GM21529 (cell line): Measurements from ENCODE around the gene MAL.

Source experiments
- ATAC-seq: cut with Tn5 transposase; IDR thresholded peaks from one replicate; pipeline ENCODE4 v1.9.1; 2021; ENCODE audit not compliant: unreplicated experiment

The MAL gene

DNA sequence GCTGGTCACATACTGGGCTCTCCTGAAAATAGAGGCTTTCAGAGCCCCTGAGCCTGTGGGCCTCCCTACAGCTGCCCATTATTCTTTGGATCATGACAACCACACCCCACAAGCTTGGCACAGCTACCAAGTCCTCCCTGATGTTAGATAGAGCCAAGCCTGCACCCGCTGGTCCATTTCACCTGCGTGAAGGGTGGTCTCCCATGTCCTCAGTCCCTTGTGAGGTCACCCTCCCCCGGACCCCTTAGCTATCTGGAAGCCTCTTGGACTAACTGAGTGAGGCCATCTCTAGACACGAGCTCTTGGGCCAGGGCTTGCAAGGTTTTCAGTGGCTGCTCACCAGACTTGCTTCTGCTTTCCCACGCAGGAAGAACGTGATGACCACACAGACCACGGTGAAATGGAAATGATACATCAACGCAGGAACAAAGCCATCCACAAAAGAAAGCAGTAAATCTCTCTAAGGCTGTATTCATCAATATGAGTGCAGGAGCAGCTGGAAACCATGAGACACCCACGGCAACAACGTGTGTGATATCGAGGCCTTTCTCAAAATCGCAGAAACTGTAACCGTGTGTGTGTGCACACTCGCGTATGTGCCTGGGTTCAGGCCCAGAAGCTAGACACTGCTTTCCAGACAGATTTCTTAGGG lies 10.1 kb upstream of the MAL start:
- no peak for ATAC-seq

DNA sequence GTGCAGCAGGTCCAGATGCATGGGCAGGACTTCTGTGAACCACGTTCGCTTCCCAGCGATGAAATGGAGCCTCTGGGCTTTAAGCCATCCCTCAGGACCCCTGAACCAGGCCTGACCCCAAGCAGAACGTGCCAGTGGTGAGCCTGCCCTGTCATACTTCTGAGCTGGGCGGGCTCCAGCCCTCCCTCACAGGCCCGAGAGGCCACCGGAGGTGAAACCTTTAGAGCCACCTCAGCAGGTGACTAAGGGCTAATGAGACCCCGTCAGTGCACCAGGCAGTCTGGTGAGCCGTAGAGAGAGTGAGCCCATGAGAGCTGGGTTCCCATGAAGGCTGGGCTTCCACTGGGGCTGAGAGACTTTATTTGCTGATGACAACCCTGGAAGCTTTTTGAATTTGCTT lies 8.9 kb upstream of the MAL start:
- no peak for ATAC-seq

DNA sequence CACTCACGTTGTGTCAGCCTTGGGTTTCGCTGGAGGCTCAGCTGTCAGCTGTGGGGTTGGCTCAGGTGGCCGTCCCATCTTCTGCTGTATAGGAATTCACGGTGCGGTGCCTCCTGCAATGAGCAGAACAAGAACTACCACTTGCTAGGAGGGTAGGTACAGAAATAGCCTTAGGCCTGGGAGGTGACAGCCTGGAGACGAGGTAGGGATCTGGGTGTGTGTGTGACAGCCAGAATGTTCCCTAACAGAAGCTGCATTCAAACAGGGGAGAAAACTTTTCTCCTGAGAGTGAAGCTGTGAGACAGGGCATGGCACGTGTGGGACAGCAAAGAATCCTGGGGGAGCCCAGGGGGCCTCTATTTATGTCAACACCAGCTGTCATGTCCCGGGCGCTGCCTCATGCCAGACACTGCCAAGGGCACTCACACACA lies 8.4 kb upstream of the MAL start:
- ATAC-seq = no peak

DNA sequence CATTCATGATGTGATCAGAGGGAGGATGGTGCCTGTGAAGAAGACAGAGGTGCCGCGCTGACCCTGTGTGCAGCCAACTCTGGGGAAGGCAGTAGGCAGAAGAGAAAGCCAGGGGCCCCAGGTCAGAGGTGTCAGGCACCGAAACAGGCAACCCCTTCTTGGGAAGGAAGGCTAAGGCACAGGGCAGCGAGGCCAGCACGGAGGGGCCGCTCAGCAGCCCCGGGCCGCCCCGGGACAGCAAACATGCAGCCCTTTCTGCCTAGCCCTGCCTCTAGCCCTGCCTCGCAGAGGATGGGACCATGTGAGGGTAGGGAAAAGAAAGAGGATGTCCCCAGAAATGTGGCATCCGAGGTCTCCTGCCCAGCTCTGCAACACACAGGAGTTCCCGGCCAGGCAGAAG lies 7.7 kb upstream of the MAL start:
- ATAC-seq = no peak

DNA sequence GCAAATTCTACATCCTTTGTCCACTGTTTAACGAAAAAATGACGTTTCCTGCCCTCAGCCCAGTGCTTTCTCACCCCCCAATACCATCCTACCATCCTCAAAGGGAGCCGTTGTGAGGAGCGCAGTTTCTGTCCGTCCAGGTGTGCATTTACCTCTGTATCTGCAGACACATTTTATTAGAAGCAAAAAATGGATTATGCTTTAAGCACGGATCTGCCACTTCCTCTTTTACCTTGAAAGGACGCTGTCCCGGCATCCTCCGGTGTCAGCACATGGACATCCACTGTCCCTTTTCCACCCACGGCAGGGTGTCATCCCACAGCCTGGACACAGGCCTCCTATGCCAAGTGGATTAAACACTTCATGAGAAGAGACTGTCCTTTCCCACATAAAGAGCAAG lies 7.2 kb upstream of the MAL start:
- ATAC-seq = no peak

DNA sequence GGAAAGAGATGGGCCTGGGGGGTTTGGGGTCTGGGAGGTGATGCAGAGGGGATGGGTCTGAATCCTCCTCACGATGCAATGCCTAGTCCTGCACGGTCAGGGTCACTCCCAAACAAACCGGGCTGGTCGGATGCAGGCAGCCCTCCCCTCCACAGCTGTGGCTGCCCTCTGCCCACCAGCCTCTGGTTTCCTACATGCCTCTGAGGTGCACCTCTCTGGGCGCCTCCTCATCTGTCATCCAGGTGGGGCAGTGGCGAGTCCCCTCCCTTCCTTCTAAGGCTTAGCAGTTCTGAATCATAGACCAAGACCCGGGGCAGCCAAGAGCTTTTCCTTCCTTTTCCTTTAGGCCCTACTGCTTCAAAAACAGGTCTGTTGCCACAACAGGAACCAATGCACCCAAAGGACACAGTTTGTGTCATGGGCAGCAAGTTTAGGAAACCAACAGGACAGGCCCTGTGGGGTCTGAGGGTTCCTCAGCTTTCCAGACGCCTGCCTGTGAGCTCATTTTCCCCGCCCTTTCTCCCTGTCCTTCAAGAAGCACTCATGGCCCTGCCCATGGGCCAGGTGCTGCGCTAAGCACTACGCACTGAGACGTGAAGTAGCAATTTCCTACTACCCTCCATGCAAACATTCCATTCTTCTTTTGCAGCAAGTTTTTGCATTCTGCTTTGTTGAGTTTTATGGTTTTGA lies 6.5 kb upstream of the MAL start:
- ATAC-seq = no peak

DNA sequence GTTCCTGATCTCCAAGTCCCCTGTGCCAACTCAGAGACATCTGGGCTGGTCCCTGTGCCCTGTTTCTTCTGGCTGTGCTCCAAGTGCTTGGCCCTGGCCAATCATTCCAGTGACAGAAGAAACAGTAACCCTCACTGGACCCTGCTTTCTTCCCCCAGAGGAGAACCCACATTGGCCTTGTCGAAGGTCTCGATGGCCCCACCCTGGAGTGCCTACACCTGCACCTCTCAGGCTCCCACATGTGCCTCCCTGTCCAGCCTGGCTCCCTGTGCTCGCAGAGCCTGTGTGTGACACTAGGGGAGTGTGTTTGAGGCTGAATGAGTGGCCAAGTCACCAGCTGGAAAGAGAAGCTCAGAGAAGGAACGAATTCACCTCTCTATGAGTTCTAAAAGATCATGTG lies 5.9 kb upstream of the MAL start:
- no peak for ATAC-seq

DNA sequence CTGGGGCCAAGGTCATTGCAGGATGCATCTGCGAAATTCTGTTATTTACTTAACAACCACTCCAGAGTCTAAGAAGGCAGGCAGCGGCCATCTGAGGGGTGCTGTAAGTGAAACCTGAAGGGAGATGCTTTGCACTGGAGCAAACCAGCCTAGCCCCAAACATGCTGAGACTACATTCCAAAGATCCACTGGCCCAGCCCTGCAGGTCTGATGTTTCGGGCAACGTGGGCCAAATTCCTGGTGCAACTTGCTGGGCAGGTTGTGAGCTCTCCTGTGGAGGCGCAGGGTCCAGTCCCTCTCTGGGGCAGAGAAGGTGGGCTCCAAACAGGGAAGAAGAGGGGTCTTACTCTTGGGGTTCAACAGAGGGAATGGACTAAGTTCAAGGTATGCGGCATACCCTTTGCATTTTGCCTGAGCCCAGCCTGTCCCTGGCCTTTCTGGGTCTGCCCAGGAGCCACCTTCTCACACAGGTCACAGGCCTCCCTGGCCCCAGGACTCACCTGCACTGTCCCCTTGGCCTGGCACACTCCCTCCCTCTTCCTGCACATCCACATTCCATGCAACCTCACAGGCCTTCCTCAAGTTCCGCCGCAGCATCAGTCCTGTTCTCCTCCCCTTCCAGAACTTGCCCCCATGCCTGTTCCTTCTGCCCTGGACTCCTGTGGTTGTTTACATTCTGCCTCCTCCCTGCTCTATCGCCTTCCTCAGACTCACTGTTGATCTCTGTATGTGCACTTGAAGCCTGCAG lies 5.1 kb upstream of the MAL start:
- no peak for ATAC-seq

DNA sequence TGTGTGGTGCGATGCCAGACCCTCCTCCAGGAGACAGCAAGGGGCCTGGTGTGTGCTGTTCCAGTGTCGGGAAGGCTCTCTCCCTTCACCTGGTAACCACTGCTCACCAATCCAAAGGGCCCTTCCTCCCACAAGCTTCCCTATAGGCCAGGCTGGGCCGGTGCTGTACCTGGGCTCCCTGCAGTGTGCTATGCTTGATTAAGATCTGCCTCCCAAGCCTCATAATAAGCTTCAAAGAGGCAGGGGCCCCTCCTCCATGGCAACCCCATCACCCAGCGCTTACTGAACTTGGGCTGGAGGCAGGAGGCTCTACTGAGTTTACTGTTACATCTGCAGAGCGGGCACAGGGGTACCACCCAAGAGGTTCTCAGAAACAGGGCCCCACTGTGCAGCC lies 4.5 kb upstream of the MAL start:
- ATAC-seq = no peak

DNA sequence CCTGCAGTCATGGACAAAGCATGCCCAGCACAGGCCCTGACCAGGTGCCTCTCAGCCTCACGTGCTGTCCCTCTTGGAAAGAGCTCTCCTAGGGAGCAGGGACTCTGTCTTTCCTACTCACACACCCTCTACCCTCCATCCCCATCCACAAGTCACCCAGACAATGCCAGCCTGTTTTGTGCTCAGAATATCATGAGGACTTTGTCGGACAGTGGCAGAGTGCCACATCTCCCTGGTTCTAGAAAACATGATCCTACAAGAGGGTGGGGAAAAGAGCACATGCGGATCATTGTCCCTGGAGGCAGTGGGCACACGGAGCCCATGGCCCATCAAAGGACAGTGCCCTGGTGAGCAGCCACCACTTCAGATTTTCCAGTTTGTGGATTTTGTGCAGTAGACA lies 3.7 kb upstream of the MAL start:
- no peak for ATAC-seq

DNA sequence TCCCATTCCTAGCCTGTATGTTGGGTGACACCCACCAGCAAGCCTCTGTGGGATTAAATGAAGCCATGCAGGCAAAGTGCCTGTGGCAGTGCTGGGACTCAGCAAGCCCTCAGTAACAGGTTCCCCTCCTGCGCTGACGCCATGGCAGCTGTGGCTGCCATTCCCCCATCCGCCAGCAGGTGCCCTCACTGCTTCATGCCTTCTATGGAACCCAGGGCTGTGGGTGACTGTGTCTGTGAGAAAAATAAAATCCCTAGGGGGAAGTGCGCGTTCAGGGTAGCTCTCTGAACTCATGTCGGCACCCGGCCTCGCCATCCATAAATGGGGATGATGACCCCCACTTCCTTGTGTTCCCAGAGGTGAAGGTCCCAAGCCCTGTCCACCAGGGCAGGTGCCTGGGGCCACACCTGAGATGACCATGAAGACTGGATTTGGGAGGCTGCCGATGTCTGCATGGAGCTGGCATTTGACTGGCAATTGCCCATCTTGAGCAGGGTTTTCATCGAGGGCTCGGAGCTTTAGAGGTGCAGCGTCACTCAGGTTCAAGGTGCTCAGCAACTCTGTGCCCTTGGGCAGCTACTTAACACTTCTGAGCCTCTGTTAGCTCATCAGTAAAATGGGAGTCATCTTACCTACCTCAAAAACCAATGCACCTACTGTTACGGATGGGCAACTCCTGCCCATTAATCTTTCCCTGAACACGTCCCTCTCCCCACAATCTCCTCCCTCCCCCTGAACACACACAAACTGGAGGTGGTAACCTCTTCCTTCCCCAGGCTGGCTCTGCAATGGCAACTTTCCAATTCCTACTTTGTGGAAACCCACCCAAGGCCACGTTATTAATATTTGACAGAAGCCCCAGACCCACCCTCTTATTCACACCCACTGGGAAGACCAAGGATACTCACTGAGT lies 2.9 kb upstream of the MAL start:
- ATAC-seq = peak; percentile 88

DNA sequence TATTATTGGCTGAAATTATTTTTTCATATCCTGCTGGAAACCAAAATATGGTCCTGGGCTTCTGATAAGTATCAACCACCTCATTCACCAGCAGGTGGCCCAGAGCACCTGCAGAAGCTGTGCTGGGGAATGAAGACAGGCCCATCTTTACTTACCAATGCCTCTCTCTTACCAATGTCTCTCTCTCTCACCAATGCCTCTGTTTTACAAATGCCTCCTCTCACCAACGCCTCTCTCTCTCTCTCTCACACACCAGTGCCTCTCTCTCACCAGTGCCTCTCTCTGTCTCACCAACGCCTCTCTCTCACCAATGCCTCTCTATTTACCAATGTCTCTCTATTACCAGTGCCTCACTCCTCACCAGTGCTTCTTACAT lies 2.3 kb upstream of the MAL start:
- ATAC-seq = peak; percentile 33

DNA sequence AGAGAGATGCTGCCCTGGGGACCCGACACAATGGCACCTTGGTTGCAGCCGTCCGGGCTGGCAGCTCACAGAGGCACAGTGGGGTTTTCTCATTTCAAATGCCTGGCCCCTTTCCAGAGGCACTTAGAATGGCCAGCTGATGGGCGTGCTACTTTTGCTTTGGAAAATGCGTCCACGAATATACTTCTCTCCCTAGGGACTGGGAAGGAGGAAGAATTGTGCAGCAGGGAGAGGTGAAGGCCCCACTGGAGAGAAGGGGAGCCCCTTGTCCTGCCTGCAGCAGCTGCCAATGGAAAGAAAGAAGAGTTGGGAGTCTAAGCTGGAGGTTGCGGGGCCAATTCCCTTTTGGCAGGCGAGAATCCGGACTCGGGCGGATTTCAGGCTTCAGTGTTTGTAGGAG lies 1.1 kb upstream of the MAL start:
- ATAC-seq = no peak

DNA sequence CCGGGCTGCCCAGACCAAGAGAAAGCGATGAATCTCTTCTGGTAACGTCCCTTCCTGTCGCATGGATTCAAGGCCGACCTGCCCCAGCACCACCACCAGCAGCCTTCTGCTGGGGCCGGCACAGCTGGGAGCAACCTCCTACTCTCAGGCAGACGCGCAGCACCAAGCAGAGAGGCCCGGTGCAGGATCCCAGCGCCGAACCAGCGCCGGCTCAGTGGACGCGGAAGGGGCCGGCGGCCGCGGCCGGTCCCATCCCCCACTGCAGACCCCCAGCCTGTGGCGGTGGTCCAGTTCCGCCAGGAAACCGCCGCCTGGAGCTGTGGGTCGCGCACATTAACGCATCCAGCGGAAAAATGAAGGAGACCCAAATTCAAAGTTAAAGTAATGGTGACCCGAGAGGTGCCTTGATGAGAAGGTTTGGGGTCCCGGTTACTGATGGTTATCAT lies 525 bp upstream of the MAL start:
- no peak for ATAC-seq

DNA sequence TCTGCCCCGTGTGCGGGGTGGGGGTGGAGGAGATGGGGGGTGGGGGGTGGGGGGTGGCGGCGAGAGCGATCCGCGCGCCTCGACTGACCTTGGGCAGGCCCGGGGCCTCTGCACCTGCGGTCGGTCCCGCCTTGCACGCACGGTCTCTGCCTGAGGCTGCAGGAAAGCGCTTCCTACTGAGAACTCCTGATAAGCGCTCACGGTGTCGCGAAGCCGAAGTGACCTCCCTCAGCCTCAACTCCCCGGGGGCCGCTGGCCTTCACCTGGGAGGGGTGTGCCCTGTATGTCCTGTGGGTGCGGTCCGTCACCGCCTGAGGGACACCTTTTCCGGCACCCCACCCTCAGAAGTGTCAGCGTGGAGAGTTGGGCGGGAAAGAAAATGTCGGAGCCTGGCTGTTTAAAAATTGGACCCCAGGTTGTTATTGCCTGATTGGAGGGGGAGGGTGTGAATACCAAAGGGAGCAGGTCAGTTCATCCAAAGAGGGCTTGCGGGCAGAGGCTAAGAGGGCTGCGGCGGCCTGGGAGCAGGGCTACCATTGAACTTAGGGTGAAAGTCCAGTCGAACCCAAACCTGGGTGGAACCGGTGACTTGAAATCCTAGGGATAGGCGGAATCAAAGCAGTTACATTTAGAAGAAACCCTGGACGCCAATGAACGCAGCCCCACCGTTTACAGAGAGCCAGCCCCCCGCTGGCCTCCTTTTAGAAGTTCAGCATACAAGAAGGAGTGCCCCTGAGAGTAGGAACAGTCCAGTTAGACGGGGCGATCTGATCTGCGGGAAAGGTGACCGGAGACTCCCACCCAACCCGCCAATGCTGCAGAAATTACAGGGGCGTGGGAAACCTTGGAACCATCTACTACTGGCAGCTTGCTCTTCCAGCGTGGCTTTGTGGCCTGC lies 1.2 kb downstream of the MAL start:
- no peak for ATAC-seq

DNA sequence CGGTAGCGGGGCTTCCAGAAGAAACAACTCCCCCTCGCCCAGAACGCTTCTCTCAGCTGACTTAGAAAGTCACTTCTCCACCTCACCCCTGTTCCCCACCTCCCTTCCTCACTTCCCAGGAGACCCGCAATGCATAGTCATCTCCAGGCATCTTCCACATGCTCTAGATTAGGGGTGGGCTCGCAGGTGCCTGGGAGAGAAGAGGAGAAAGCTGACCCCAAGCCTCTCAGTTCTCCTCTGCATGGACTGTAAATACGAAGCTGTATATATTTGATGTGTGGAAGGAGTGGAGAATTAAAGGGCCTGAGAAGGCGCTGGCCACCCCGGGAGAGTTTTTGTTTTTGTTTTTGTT lies 1.8 kb downstream of the MAL start:
- no peak for ATAC-seq

DNA sequence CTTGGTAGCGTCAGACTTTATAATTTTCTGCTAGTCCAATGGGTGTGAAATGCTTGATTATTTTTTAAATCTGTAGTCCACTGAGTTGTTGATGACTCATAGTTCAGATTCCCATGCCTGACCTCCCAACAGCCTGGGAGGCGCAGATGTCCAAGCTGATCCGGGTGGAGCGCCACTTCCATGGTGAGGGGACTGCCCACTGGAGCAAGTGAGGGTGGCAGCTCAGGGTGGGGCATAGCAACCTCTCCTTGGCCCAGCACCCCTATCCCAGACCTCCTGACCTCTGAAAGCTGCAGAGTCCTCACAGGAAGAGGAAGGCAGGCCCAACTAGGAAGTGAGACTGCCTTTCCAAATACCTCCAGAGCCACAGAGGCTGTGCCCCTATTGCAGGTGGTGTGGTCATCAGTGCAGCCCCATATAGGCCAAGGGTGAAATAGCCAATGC lies 4.4 kb downstream of the MAL start:
- ATAC-seq = no peak

DNA sequence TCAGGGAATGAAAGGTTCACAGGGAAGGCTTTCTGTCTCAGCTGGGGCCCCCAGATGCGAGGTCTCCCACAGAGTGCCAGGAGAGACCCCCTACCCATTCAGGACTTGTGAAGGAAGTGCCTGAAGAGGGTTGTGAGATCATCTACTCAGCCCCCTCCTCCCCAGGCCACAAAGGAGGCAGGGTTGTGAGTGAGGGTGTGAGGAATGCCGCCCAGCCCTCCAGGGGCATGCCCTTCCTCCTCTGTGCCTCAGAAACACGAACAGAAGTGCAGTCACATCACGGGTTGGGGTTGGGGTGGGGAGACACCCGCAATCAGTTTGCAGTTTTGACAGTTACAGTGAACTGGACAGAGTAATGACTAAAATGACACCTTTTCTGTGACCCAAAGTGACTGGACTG lies 5.0 kb downstream of the MAL start:
- ATAC-seq = no peak

DNA sequence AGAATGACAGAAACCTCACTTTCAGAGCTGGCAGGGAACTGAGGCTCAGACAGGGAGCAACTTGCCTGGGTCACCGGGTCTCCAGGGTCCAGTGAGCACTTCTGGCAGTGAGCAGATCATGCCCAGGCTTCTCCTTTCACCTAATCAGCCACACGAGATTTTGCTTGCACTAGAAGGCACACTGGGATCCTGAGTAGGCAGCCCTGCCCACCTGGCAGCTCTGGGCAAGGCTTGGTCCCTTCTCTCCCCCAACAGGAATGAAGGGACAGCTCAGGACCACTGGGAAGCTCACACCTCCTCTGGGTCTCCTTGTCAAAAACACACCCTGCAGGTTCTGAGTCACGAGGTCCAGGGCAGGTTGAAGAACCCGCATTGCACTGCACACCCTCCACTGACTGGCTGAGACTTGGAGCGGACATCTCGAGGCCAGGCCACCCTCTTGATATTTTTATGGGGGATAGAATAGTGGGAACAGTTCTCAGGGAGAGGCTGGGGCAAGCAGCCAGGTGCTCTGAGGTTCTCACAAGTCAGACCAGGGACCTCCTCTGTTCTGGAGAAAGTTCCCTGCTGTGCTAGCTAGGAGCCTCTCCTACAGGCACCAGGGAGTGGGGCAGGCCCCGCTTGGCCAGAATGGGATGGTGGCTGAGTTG lies 5.7 kb downstream of the MAL start:
- no peak for ATAC-seq

DNA sequence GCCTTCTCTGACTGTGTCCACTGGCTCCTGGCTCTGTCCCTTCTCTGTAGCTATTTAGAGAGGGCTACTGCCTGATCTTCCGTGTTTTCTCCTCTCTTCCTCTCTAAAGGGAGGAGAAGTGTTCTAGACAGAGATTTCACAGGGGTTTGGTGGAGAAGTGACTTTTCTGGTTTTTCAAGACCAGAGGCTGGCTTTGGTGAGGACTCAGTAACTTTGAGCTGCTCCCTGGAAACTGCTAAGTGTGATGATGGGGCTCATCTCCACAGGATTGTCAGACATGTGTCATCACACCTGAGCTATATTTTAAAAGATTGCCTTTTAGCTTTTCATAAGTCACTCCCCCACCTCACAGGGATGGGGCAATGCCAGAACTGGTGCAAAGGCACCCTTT lies 6.2 kb downstream of the MAL start:
- no peak for ATAC-seq
